ENCODE measurements around the gene NTN1.

NTN1 gene

GRCh38 chr17:9235346-9235745 is 214.0 kb downstream of the NTN1 start:
- no peak for DNase-seq

- DNase-seq = no peak
Measured at GRCh38 chr17:9236286-9237052, 215.2 kb downstream of the NTN1 start.

DNA sequence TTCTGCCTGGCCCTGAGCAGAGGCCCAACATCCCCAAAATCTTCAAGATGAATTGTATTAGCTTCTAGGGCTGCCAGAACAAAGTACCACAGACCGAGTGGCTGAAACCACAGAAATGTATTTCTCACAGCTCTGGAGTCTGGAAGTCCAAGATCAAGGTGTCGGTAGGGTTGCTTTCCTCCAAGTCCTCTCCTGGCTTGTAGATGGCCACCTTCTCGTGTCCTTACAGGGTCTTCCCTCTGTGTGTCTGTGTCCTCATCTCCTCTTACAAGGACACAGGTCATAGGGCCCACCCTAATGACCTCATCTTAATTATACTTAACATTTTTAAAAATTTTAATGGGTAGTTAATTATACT is 215.7 kb downstream of the NTN1 start:
- DNase-seq = no peak

DNA sequence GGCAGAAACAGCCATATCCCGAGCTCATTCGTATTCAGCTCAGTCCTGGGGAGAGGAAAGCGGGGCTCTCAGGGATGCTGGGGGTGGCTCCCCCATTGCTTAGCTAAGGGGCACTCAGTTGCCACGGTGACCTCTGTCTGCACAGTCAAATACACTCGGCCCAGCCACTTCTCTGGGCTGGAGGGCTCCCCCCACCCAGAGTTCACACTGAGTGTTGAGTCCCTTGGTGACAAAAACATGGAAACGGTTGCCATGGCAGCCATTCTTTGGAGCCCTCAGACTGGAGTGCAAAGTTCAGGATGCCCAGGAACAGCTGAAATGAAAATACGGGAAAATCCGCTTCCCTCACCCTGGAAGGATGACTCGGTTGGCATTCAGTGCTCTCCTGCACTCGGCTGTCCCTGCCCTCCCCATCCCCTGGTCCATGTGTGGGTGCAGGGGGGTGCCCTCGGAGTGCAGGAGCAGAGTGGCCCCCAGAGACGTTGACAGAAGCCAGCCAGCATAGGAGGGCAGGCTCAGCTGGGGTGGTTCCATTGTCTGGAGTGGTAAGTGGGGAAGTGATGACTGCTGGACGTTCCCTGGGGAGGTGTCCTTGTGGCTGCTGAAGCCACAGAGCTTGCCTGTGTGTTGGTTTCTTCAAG is 216.5 kb downstream of the NTN1 start:
- DNase-seq = no peak

GRCh38 chr17:9238340-9239245 is 217.3 kb downstream of the NTN1 start:
- DNase-seq = no peak

GRCh38 chr17:9239246-9239792 is 218.0 kb downstream of the NTN1 start:
- peak; percentile 13 for DNase-seq

DNA sequence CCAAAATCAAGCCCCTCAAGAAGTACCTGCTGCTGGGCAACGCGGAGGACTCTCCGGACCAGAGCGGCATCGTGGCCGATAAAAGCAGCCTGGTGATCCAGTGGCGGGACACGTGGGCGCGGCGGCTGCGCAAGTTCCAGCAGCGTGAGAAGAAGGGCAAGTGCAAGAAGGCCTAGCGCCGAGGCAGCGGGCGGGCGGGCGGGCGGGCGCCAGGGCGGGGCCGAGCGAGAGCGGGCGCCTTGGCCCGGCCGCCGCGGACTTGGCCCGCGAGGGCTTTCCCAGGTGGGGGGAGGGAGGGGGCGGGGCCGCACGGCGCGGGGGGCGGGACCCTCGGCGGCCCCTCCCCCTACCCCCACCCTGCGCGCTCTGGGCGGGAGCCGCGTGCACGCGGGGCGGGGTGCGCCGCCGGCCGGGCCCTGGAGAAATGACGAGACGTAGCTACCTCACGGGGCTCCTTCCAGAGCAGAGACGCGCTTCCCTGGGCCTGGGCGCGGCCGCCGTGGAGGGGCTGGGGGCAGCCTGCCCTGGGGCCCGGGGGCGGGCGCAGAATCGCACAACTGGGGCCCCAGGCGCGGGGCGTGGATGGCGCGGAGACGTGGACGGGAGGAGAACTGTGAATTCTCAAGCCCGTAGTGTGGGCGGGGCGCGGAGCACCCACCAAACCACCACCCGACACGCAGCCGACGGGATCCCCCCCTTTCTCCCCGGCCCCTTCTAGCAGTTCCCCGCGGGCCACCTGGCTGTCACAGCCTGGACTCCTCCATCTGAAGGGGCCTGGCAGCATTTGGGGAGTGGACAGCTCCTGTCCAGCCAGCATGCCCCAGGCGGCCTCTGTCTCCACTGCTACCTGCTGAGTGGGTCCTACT is 218.7 kb downstream of the NTN1 start:
- DNase-seq = peak; percentile 80

GRCh38 chr17:9240659-9241370 is 219.5 kb downstream of the NTN1 start:
- no peak for DNase-seq

GRCh38 chr17:9241371-9241712 is 220.0 kb downstream of the NTN1 start:
- no peak for DNase-seq

DNA sequence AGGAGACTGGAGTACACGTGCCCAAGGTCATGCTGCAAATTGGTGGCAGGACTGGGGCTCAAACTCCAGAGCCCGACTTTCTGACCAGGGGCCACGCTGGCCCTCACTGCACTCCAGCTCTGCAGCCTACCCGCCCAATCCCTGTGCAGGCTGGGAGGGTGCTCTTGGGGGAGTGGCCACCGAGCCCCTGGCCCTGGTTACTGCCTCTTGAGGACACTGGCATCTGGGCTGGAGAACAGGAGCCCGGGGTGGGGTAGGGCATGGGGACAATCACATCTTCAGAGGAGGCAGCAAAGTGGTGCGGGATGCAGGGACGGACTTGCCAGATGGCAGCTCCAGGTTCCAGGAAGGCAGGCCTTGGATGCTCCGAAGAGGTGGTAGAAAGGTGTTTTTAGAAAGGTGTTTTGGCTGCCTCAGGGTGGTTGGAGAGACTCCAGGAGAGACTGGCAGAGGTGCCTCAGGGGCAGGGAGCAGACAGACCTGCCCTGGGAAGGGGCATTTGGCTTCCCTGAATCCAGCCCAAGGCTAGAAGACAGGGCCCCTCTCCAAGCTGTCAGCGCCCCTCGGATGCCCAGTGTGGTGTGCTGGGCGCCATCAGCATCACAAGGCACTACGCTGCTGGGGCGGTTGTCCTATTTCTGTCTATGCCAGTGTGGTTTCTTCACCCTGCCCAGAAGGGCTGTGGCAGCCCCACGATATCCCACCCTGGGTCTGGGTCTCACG is 220.6 kb downstream of the NTN1 start:
- DNase-seq = no peak

- DNase-seq = no peak
Measured at GRCh38 chr17:9242497-9242881, 221.2 kb downstream of the NTN1 start.

DNA sequence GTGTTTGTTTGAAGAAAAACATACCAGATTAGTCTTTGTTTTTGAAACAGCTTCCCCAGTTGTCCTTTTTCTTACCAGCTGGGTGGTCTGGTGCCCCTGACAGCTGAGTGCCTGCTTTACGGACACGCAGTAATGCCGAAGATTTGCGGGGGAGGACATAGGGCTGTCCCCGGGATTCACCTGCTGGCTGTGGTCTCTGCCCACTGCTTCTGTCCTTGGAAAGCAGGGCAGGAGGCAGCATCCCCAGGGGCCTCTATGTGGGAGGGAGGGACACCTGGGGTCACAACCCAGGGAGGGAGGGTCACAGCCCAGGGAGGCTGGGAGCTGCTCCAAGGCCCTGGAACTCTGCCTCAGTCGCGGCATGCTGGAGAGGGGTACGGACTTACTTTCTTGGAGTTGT is 221.7 kb downstream of the NTN1 start:
- no peak for DNase-seq

DNA sequence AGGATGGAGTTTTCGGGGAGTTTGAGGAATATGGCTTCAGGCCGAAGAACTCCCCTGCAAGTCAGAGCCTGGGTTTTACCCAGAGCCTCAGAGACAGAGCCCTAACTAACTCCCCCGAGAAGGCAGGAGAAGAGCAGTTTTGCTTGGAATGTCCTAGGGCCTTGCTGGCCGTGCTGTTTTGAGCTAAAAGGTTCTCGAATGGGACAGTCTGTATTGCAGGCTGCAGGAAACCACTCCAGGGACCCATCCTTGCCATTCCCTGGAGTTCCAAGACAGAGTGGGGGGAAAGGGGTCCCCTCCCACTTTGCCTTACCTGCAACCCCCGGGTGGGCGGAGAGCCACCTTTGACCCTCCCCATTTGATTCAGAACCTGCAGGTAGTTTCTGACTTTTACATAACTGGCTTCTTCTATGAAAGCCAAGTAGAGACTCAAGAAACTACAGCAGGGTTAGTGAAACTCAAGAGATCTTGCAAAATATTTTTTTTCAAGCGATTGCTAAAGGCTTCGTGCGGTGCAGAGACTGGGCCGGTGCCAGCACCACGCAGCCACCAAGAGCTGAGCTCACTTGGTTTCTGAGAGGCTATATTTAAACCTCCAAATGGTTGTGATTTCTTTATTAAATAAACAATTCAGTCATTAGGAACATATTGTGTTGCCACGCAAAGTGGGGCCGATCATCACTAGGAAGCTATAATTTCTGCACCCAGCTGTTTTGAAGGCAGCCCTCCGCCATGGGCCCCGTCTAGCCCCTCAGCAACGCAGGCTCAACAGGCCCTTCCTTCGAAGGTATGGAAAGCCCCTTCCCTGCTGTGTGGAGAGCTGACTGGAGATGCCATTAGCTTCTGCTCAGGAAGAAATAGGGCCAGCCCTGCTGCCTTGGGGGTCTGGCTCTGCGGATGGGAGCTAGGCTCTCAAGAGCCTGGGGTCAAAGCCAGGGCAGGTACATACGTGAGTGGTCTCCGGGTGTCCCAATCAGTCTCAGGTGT is 223.0 kb downstream of the NTN1 start:
- no peak for DNase-seq

GRCh38 chr17:9247401-9247938 is 226.2 kb downstream of the NTN1 start:
- no peak for DNase-seq

DNA sequence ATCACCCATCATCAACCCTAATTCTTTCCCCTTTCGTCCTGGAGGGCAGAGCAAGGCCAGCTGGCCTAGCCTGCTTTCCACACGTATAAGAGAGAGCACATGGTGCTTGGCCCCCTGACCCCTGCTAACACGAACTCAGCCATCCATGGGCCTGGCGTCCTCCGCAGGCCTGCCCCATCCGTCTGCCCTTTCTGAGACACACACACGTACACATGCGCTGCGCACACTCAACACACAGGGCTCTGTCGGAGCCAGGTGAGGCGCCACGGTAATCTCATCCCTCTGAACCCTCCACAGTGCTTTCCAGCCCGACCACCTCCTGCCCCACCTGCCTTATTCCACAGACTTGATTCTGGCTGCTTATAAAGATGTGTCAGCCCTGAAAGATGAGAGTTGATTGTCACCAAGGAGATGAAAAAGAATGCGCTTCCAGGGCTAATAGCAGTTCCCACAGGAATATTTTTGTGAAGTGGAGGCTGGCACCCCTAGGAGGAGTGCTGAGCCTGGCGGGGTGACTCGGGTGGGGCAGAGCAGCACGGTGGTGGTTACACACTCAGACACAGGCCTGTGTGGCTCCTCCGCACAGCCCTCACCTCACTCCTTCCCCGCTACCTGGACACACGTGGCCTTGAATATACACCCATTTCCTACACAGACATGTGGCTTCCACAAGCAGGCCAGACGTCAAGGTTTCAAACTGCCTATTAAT is 228.1 kb downstream of the NTN1 start:
- no peak for DNase-seq

DNA sequence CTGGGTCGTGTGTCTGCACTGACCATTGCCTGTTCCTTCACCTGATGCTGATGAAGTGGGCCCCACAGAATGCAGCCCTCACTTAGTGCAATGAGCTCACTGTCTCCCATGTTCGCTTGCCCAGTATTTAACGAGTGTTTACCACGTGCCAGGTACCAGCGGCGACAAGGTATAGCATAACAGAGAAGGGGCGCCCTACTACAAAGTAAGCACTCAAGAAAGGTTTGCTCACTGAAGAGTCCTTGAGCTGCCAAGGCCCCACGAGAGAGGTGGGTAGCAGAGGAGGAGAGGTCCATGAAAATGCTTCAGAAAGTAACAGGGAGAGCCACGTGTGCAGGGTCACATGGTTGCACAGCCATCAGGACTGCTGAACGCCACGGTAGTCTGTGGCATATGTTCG is 230.0 kb downstream of the NTN1 start:
- no peak for DNase-seq

- DNase-seq = no peak
Measured at GRCh38 chr17:9253308-9253707, 232.0 kb downstream of the NTN1 start.

- no peak for DNase-seq
Measured at GRCh38 chr17:9254841-9255240, 233.5 kb downstream of the NTN1 start.

DNA sequence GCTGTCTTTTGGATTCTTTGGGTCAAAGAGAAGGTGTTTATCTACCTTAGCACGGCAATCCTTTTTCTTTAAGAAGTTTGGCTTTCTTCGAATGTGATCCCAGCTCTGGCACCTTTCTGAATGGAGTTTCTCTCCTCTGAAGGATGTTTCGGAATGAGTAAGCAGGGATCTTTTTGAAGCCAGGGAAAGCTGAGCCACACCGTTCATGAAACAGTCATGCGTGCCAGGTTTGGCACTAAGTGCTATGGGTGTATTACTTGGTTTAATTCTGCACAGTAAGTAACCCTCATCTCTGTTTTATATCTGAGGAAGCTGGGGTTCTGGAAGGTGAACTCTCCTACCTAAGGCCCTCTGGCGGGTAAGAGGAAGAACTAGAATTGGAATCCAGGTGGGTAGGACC is 234.5 kb downstream of the NTN1 start:
- DNase-seq = no peak

Measured in CD4-positive, alpha-beta T cell treated with Interleukin-10 for 1 hour (primary cell).